NCI-H2081 treated with DMSO at 0.1 percent for 48 hours (cell line): ENCODE measurements around the gene CCR9.

ENCODE experiments used
- DNase-seq: peaks from one replicate; lab custom pipeline; 2025; lab: John Stamatoyannopoulos, UW

Gene CCR9

GRCh38 chr3:45873036-45873435, 13.3 kb upstream of the CCR9 start:
- DNase-seq, result no peak

GRCh38 chr3:45873638-45874037, 12.7 kb upstream of the CCR9 start:
- no peak for DNase-seq

GRCh38 chr3:45874677-45875346, 11.5 kb upstream of the CCR9 start:
- DNase-seq, result no peak

- no peak for DNase-seq
Measured at GRCh38 chr3:45878124-45878523, 8.2 kb upstream of the CCR9 start.

GRCh38 chr3:45880725-45881077, 5.6 kb upstream of the CCR9 start:
- no peak for DNase-seq

GRCh38 chr3:45881078-45882022, 5.0 kb upstream of the CCR9 start:
- no peak for DNase-seq

GRCh38 chr3:45884368-45885201, 1.8 kb upstream of the CCR9 start:
- DNase-seq, result no peak

- DNase-seq, result no peak
Measured at GRCh38 chr3:45887285-45887684, 942 bp downstream of the CCR9 start.

- DNase-seq, result no peak
Measured at GRCh38 chr3:45887759-45888511, 1.6 kb downstream of the CCR9 start.

GRCh38 chr3:45889337-45889736, 3.0 kb downstream of the CCR9 start:
- DNase-seq, result no peak

- DNase-seq, result no peak
Measured at GRCh38 chr3:45890405-45890804, 4.1 kb downstream of the CCR9 start.

GRCh38 chr3:45892161-45892560, 5.8 kb downstream of the CCR9 start:
- DNase-seq, result no peak

GRCh38 chr3:45894015-45894414, 7.7 kb downstream of the CCR9 start:
- DNase-seq, result no peak

- no peak for DNase-seq
Measured at GRCh38 chr3:45895686-45896468, 9.5 kb downstream of the CCR9 start.

GRCh38 chr3:45896956-45897355, 10.6 kb downstream of the CCR9 start:
- no peak for DNase-seq

GRCh38 chr3:45904931-45905330, 18.6 kb downstream of the CCR9 start:
- no peak for DNase-seq

- no peak for DNase-seq
Measured at GRCh38 chr3:45905755-45906154, 19.4 kb downstream of the CCR9 start.

- no peak for DNase-seq
Measured at GRCh38 chr3:45906681-45907407, 20.5 kb downstream of the CCR9 start.

GRCh38 chr3:45907769-45908705, 21.7 kb downstream of the CCR9 start:
- DNase-seq, result no peak
